HG02870 (cell line): ENCODE measurements around the gene DAP.
"Not testable (repeated sequence)": the region's sequence is repeated elsewhere in the genome, so short reads cannot be mapped to it uniquely, and the experiment has no call there.

ENCODE experiments used
- ATAC-seq: cut with Tn5 transposase; IDR thresholded peaks from one replicate; pipeline ENCODE4 v1.9.1; 2021; ENCODE audit warnings: mild to moderate bottlenecking, moderate library complexity; ENCODE audit not compliant: unreplicated experiment

The DAP gene

GRCh38 chr5:10658265-10658664, 102.8 kb downstream of the DAP start:
- ATAC-seq, result no peak

GRCh38 chr5:10655972-10656830, 104.8 kb downstream of the DAP start:
- ATAC-seq, result no peak

GRCh38 chr5:10655161-10655971, 105.7 kb downstream of the DAP start:
- ATAC-seq, result no peak

- ATAC-seq, result no peak
Measured at GRCh38 chr5:10654566-10654965, 106.5 kb downstream of the DAP start.

GRCh38 chr5:10653751-10654400, 107.2 kb downstream of the DAP start:
- no peak for ATAC-seq

GRCh38 chr5:10653043-10653442, 108.0 kb downstream of the DAP start:
- ATAC-seq, result no peak

- ATAC-seq, result no peak
Measured at GRCh38 chr5:10652606-10653005, 108.4 kb downstream of the DAP start.

- no peak for ATAC-seq
Measured at GRCh38 chr5:10652151-10652550, 108.9 kb downstream of the DAP start.

- no peak for ATAC-seq
Measured at GRCh38 chr5:10649666-10650380, 111.2 kb downstream of the DAP start.

GRCh38 chr5:10648806-10649665, 112.0 kb downstream of the DAP start:
- ATAC-seq, result no peak

GRCh38 chr5:10647640-10648039, 113.4 kb downstream of the DAP start:
- no peak for ATAC-seq

- no peak for ATAC-seq
Measured at GRCh38 chr5:10645671-10646070, 115.4 kb downstream of the DAP start.

- ATAC-seq, result no peak
Measured at GRCh38 chr5:10645146-10645545, 115.9 kb downstream of the DAP start.

GRCh38 chr5:10644192-10644591, 116.8 kb downstream of the DAP start:
- ATAC-seq, result no peak

GRCh38 chr5:10642367-10642766, 118.7 kb downstream of the DAP start:
- no peak for ATAC-seq

GRCh38 chr5:10639846-10640368, 121.1 kb downstream of the DAP start:
- ATAC-seq, result no peak

GRCh38 chr5:10638723-10639122, 122.3 kb downstream of the DAP start:
- not testable (repeated sequence) for ATAC-seq

GRCh38 chr5:10637944-10638343, 123.1 kb downstream of the DAP start:
- no peak for ATAC-seq

- no peak for ATAC-seq
Measured at GRCh38 chr5:10636363-10637142, 124.5 kb downstream of the DAP start.
